NB4 (cell line): ENCODE data around the gene SEPHS1.

Source experiments
- DNase-seq: peaks from one replicate; pipeline ENCODE4 v3.0.0; 2010; ENCODE audit warnings: low read depth
- H3K4me3 ChIP-seq: one replicate; pipeline ENCODE4 v1.5.1; 2011; ENCODE audit warnings: mild to moderate bottlenecking, low read depth, low read length, moderate library complexity
- MYC ChIP-seq: IDR thresholded peaks from 2 replicates; pipeline ENCODE4 v1.6.1; 2011; ENCODE audit warnings: low read depth, low read length
- POLR2A ChIP-seq: IDR thresholded peaks from 2 replicates; pipeline ENCODE4 v1.6.1; 2011; ENCODE audit warnings: mild to moderate bottlenecking; ENCODE audit not compliant: insufficient read length; ENCODE audit errors: extremely low read depth
- TF ChIP-seq, protein P1 (sequence below): IDR thresholded peaks from one replicate; pipeline ENCODE4 v1.5.1; 2012; ENCODE audit warnings: low read depth, low read length
- TF ChIP-seq, protein P2 (sequence below): IDR thresholded peaks from 2 replicates; pipeline ENCODE4 v1.6.1; 2011; ENCODE audit warnings: low read depth, low read length

SEPHS1 gene

DNA sequence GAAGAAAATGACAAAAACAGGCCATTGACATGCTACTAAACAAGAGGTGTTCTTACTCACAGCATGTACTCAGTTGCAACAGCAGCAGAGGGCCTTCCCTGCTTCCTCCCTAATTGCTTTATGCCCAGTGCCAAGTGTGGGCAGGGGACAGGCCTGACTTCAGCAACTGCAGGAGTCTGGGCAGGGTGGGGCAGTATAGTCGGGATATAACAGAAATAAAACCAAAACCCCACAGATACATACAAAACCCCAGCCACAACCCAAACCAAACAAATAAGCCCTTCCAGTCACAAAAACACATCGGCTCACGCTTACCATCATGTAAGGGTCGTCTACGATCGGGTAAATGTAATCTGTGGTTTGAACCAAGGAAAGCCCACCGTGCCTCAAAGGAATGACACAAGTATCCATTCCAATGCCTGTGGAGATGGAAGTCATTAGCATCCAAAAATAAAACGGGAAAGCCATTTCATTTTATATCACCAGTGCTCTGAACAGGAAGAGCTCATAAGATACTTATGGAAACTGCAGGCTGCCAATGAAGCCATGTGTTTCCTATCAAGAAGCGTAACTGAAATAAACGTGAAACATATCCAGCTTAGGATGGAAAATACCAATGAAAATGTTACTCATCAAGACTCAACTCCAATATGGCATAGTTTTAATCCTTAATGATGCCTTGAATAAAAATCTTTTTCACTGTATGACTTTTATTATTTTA, 9.5 kb downstream of the SEPHS1 start:
- H3K4me3 ChIP-seq: no peak overlapping the region
- no peak for TF ChIP-seq POLR2A
- TF ChIP-seq, protein P1, sequence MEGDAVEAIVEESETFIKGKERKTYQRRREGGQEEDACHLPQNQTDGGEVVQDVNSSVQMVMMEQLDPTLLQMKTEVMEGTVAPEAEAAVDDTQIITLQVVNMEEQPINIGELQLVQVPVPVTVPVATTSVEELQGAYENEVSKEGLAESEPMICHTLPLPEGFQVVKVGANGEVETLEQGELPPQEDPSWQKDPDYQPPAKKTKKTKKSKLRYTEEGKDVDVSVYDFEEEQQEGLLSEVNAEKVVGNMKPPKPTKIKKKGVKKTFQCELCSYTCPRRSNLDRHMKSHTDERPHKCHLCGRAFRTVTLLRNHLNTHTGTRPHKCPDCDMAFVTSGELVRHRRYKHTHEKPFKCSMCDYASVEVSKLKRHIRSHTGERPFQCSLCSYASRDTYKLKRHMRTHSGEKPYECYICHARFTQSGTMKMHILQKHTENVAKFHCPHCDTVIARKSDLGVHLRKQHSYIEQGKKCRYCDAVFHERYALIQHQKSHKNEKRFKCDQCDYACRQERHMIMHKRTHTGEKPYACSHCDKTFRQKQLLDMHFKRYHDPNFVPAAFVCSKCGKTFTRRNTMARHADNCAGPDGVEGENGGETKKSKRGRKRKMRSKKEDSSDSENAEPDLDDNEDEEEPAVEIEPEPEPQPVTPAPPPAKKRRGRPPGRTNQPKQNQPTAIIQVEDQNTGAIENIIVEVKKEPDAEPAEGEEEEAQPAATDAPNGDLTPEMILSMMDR: no peak
- no peak for TF ChIP-seq MYC
- TF ChIP-seq, protein P2, sequence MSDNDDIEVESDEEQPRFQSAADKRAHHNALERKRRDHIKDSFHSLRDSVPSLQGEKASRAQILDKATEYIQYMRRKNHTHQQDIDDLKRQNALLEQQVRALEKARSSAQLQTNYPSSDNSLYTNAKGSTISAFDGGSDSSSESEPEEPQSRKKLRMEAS: no peak
- no peak for DNase-seq

DNA sequence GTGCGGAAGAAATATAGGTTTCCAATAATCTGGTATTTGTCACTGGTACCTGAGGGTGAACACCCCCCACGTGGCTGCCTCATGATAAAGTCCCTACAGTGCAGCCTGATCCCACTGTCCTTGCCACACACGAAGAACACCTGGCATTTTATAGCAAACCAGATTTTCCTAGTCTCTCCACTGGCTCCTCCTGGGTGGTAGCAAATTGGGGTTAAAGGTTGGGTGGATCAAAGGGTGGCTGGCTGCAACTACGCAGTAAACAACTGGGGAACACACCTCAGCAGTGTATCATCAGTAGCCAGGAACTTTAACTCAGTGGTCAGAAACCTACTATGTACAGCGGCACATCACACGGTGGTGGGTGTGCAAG, 10.3 kb downstream of the SEPHS1 start:
- DNase-seq: no peak
- no peak for TF ChIP-seq MYC
- TF ChIP-seq, protein P1: no peak
- TF ChIP-seq, protein P2: no peak
- no peak for TF ChIP-seq POLR2A
- H3K4me3 ChIP-seq: no peak overlapping the region

DNA sequence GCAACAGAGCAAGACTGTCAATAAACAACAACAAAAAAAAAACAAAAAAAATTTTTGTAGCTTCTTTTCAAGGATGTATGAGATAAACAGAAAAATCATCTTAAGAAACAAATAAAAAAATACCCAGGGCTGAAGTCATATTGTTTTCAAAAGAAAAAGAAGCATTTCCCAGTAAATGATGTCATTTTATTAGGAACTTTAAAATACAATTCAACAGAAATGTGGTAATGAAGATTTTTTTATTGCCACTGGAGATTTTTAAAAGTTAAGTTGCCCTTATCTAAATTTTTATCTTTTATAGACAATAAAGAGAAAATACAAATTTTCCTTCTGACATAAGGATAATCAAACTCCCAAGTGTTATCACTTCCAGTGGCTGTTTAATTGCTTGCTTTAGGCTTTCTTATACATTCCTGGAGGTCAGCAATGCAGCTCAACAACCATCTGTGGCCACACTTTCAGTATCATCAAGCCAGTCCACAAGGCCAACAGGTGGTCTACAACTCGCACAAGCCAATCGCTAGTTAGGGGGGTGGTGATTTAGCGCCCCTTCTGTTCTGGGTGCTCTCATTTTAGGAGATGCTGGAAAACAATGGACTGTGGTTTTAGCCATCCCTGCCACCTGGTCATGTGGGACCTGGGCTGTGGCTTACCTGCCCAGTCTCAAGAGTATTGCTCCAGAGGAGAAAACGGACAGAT, 10.8 kb downstream of the SEPHS1 start:
- TF ChIP-seq POLR2A: no peak
- no peak for TF ChIP-seq MYC
- TF ChIP-seq, protein P1: no peak
- TF ChIP-seq, protein P2: no peak
- no peak overlapping the region for H3K4me3 ChIP-seq
- DNase-seq: no peak

DNA sequence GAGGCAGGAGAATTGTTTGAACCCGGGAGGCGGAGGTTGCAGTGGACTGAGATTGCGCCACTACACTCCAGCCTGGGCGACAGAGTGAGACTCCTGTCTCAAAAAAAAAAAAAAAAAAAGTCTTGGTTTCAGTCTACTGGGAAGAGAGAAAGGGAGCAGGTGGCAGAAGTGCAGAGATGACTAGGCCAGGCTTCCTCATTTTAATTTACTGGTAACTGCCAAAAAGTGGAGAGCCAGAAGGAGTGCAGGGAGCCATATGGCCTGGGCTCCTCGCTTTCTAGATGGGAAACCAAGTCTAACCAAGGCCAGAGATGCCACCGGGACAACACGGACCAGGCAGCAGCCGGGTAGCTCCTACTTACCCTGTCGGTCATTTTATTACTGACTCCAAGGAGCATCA, 12.2 kb downstream of the SEPHS1 start:
- no peak overlapping the region for H3K4me3 ChIP-seq
- no peak for DNase-seq
- TF ChIP-seq, protein P2: no peak
- no peak for TF ChIP-seq POLR2A
- TF ChIP-seq, protein P1: no peak
- TF ChIP-seq MYC: no peak

DNA sequence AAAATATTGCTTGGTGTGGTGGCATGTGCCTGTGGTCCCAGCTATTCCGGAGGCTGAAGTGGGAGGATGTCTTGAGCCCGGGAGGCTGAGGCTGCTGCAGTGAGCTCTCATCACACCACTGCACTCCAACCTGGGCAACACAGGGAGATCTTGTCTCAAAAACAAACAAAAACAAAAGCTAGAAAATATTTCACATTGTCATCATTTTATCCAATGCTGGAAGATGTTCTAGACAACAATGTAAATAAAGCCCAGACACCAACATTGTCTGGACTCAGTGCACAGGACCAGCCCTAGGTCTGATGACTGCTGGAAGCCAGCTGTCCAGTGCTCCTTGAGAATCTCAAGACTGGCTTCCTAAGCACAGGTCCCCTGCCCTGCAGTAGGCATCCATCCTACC, 13.5 kb downstream of the SEPHS1 start:
- TF ChIP-seq, protein P2: no peak
- TF ChIP-seq MYC: no peak
- TF ChIP-seq, protein P1: no peak
- no peak for TF ChIP-seq POLR2A
- H3K4me3 ChIP-seq: no peak overlapping the region
- DNase-seq: no peak
